Glutamatergic neuron (in vitro differentiated cells): ENCODE results near the gene SPACA5. TPM values are rescaled to one million over a fixed set of nuclear protein-coding genes. Genes with fewer than 3 reads are reported as not detected.
"Not testable (repeated sequence)": the region's sequence is repeated elsewhere in the genome, so short reads cannot be mapped to it uniquely, and the experiment has no call there.

Source experiments
- DNase-seq: peaks from one replicate; pipeline ENCODE4 v3.0.0; 2022
- H3K27ac Mint-ChIP-seq: one replicate; pipeline ENCODE4 v1.8.0; 2020; ENCODE audit warnings: mild to moderate bottlenecking, mixed read lengths, inconsistent platforms; ENCODE audit not compliant: unreplicated experiment
- H3K27me3 Mint-ChIP-seq: one replicate; pipeline ENCODE4 v1.8.0; 2020; ENCODE audit warnings: mild to moderate bottlenecking, moderate library complexity, mixed read lengths, inconsistent platforms; ENCODE audit not compliant: unreplicated experiment
- H3K36me3 Mint-ChIP-seq: one replicate; pipeline ENCODE4 v1.8.0; 2020; ENCODE audit warnings: mild to moderate bottlenecking, mixed read lengths, inconsistent platforms; ENCODE audit not compliant: unreplicated experiment
- H3K4me1 Mint-ChIP-seq: one replicate; pipeline ENCODE4 v1.8.0; 2020; ENCODE audit warnings: mild to moderate bottlenecking, low read depth, mixed read lengths, inconsistent platforms; ENCODE audit not compliant: unreplicated experiment
- H3K4me3 Mint-ChIP-seq: one replicate; pipeline ENCODE4 v1.8.0; 2020; ENCODE audit warnings: mild to moderate bottlenecking, mixed read lengths, inconsistent platforms; ENCODE audit not compliant: unreplicated experiment
- H3K9me3 Mint-ChIP-seq: one replicate; pipeline ENCODE4 v1.8.0; 2020; ENCODE audit warnings: mild to moderate bottlenecking, moderate library complexity, mixed read lengths, inconsistent platforms; ENCODE audit not compliant: unreplicated experiment
- total RNA-seq: library from RNA; stranded (reverse); fragmentation: NEBNext Ultra II Directional; extraction: Animal tissue kit (Norgen Biotek cat#: 25700); gene quantifications from one replicate; pipeline ENCODE4 v1.2.1, GENCODE V29; 2021; ENCODE audit not compliant: unreplicated experiment
- TF ChIP-seq, protein P1 (sequence below): fragments of 200-600 bp; sonication (generic); IDR thresholded peaks from one replicate; pipeline ENCODE4 v1.5.0; 2021; ENCODE audit not compliant: partially characterized antibody, unreplicated experiment

Gene SPACA5
- total RNA-seq, 1 donor from 2014 or later: not detected

DNA sequence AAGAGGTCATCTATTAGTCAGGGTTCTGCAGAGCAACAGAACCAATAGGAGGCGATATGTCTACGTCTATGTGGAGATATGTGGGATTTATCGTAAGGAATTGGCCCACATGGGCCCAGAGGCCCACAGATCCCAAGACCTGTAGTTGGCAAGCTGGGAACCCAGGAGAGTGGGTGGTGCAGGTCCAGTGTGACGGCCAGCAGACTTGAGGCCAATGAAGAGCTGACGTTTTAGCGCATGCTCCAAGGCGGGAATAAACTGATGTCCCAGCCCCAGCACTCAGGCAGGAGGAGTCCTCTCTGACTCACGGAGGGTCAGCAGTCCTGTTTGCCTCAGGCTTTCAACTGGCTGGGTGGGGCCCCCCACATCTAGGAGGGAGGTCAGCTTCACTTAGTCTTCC is 21.3 kb downstream of the SPACA5 start:
- DNase-seq: no peak
- no peaks in the 10 kb centered on the region for H3K27me3 Mint-ChIP-seq
- H3K4me1 Mint-ChIP-seq: peaks cover 5% of the 10 kb centered on the region
- peaks cover 4% of the 10 kb centered on the region for H3K9me3 Mint-ChIP-seq
- no peaks in the 10 kb centered on the region for H3K36me3 Mint-ChIP-seq
- H3K4me3 Mint-ChIP-seq: no peak overlapping the region
- H3K27ac Mint-ChIP-seq: no peak overlapping the region
- TF ChIP-seq, protein P1, sequence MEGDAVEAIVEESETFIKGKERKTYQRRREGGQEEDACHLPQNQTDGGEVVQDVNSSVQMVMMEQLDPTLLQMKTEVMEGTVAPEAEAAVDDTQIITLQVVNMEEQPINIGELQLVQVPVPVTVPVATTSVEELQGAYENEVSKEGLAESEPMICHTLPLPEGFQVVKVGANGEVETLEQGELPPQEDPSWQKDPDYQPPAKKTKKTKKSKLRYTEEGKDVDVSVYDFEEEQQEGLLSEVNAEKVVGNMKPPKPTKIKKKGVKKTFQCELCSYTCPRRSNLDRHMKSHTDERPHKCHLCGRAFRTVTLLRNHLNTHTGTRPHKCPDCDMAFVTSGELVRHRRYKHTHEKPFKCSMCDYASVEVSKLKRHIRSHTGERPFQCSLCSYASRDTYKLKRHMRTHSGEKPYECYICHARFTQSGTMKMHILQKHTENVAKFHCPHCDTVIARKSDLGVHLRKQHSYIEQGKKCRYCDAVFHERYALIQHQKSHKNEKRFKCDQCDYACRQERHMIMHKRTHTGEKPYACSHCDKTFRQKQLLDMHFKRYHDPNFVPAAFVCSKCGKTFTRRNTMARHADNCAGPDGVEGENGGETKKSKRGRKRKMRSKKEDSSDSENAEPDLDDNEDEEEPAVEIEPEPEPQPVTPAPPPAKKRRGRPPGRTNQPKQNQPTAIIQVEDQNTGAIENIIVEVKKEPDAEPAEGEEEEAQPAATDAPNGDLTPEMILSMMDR: no peak

DNA sequence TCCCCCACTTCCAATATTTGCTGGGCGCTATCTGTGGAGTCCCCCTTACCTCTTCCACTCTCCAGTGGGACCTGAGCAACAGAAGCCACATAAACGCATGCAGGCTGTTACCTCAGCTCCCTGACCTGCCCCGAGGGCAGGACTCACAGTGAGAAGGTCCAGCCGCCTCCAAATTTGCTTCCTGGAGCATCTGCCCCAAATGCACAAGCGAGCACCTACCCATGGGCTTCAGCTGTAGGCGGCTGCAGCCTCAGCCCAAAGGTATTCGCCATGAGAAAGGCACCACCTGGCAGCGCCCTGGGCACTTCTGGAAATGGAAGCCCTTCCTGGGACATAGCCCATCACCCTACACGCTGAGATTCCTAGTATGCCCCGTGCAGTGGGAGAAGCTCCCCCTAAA is 23.4 kb downstream of the SPACA5 start:
- peaks cover 5% of the 10 kb centered on the region for H3K4me1 Mint-ChIP-seq
- peaks cover 2% of the 10 kb centered on the region for H3K27me3 Mint-ChIP-seq
- H3K9me3 Mint-ChIP-seq: peaks cover 4% of the 10 kb centered on the region
- TF ChIP-seq, protein P1: no peak
- DNase-seq: no peak
- no peaks in the 10 kb centered on the region for H3K36me3 Mint-ChIP-seq
- H3K27ac Mint-ChIP-seq: no peak overlapping the region
- H3K4me3 Mint-ChIP-seq: no peak overlapping the region

DNA sequence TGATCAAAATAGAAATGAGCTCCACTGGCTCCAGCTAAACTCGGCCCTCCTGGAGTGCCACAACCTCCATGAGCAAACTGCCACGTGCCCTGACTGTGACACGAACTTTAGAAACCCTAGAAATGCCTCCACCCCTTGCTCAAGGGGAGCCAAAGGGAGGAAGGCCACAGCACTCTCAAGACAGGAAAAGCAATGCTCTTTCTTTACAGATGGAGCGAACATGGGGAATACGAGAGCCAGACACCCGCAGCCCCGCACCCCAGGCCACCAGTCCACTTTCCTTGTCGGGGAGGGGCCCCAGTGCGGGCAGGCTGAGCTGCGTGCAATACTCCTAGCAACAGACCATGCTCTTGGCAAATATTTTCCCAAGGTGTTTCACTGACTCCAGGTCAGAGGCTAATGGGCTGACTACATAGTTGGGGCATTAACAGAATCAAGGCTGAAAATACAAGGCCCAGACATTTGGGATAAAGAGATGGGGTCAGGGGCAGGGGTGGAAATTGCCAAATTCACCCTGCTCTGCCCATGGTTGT is 23.9 kb downstream of the SPACA5 start:
- H3K9me3 Mint-ChIP-seq, DNase-seq, H3K27ac Mint-ChIP-seq, H3K27me3 Mint-ChIP-seq, H3K36me3 Mint-ChIP-seq, H3K4me3 Mint-ChIP-seq, H3K4me1 Mint-ChIP-seq: not testable (repeated sequence)

GRCh38 chrX:48035891-48036290 is 29.1 kb downstream of the SPACA5 start:
- no peak for DNase-seq
- TF ChIP-seq, protein P1: no peak
- Mint-ChIP-seq H3K27me3 (peaks cover 2% of the 10 kb centered on the region), H3K36me3 (no peaks in the 10 kb centered on the region), H3K4me1 (peaks cover 2% of the 10 kb centered on the region), H3K27ac (no peak overlapping the region), H3K4me3 (no peak overlapping the region), H3K9me3 (peaks cover 4% of the 10 kb centered on the region)

- H3K9me3 Mint-ChIP-seq: no peaks in the 10 kb centered on the region
- H3K4me1 Mint-ChIP-seq: peaks cover 2% of the 10 kb centered on the region
- peaks cover 2% of the 10 kb centered on the region for H3K27me3 Mint-ChIP-seq
- H3K36me3 Mint-ChIP-seq: no peaks in the 10 kb centered on the region
- no peak for DNase-seq
- no peak overlapping the region for H3K4me3 Mint-ChIP-seq
- no peak overlapping the region for H3K27ac Mint-ChIP-seq
- TF ChIP-seq, protein P1: no peak
Measured at GRCh38 chrX:48043056-48043455, 36.3 kb downstream of the SPACA5 start.
